HCT116 (cell line): Measurements from ENCODE around the gene RAPGEF6. TPM values are rescaled to one million over a fixed set of nuclear protein-coding genes. Genes with fewer than 3 reads are reported as not detected.

ENCODE experiments used
- ATAC-seq: fragments of 200-7000 bp; cut with Tn5 transposase; 2 replicates; pipeline ENCODE4 v1.9.1; 2020; ENCODE audit warnings: mild to moderate bottlenecking, moderate library complexity
- BruUV-seq: library from RNA; stranded (reverse); fragments of 400-500 nt; replicated peaks from 2 replicates; lab custom pipeline; 2021; lab: Mats Ljungman, UMichigan
- CTCF ChIA-PET: fragments of 300-600 bp; sonication (Branson Sonifier 250); formaldehyde crosslinking; loops from one replicate; lab custom pipeline; 2021; ENCODE audit warnings: antibody characterized with exemption; lab: Charles Lee
- POLR2A ChIA-PET: fragments of 300-600, 350-600 bp; sonication (Branson Sonifier 250); formaldehyde crosslinking; loops from one replicate; lab custom pipeline; 2021; ENCODE audit warnings: antibody characterized with exemption; lab: Charles Lee
- RAD21 ChIA-PET, 2 experiments: fragments of 300-600 bp; sonication (Branson Sonifier 250); formaldehyde crosslinking; loops; one replicate each; lab custom pipeline; 2023; ENCODE audit warnings: low total read pairs in 2 of 2; ENCODE audit not compliant: uncharacterized antibody in 2 of 2, unreplicated experiment in 2 of 2, low non-redundant PET in 1 of 2; lab: Charles Lee
- DNase-seq: peaks from one replicate; pipeline ENCODE4 v3.0.0-alpha.2; 2010; ENCODE audit warnings: low read depth, low spot score
- H2AFZ ChIP-seq: fragments of 200-600 bp; shearing (Covaris generic), sonication (generic); 2 replicates; pipeline ENCODE4 v1.6.1; 2017; ENCODE audit warnings: low read depth, mixed run types, mixed read lengths, antibody characterized with exemption, low read length; ENCODE audit not compliant: poor library complexity, severe bottlenecking
- H3K27ac ChIP-seq: 2 replicates; pipeline ENCODE4 v1.5.1; 2012; ENCODE audit warnings: low read depth, low read length
- H3K27me3 ChIP-seq: fragments of 200-600 bp; sonication (generic); 2 replicates; pipeline ENCODE4 v1.6.1; 2016; ENCODE audit warnings: mixed run types, low read length, mixed read lengths; ENCODE audit not compliant: insufficient read depth
- H3K36me3 ChIP-seq, 2 experiments: fragments of 200-500 bp in 1 of 2; fragments of 200-600 bp in 1 of 2; sonication (Bioruptor generic) in 1 of 2; sonication (generic) in 1 of 2; 2 replicates each; pipeline versions ENCODE4 v1.5.1 to v1.6.1; 2014 to 2016; ENCODE audit warnings: low read length in 2 of 2, inconsistent platforms in 1 of 2, mixed read lengths in 1 of 2, mixed run types in 1 of 2; ENCODE audit not compliant: insufficient read depth in 2 of 2, control insufficient read depth in 1 of 2
- H3K4me1 ChIP-seq, 2 experiments: fragments of 200-600 bp in 1 of 2; sonication (generic) in 1 of 2; 2 replicates each; pipeline versions ENCODE4 v1.5.1 to v1.6.1; 2012 to 2017; ENCODE audit warnings: low read length in 2 of 2, inconsistent platforms in 1 of 2, mild to moderate bottlenecking in 1 of 2, mixed read lengths in 1 of 2, mixed run types in 1 of 2, moderate library complexity in 1 of 2; ENCODE audit not compliant: insufficient read depth in 2 of 2, control insufficient read depth in 1 of 2
- H3K4me2 ChIP-seq: fragments of 200-600 bp; sonication (generic); 2 replicates; pipeline ENCODE4 v1.6.1; 2017; ENCODE audit warnings: mixed run types, low read length, mixed read lengths
- H3K4me3 ChIP-seq, 2 experiments: fragments of 200-600 bp in 1 of 2; sonication (generic) in 1 of 2; replicated peaks in 1 of 2; 2 replicates each; pipeline ENCODE4 v1.5.1; 2011 to 2016; ENCODE audit warnings: low read length in 2 of 2, control low read depth in 1 of 2, low read depth in 1 of 2, mild to moderate bottlenecking in 1 of 2, mixed read lengths in 1 of 2, mixed run types in 1 of 2
- H3K79me2 ChIP-seq: fragments of 200-600 bp; sonication (generic); 2 replicates; pipeline ENCODE4 v1.6.1; 2017; ENCODE audit warnings: mild to moderate bottlenecking, mixed run types, low read length, moderate library complexity, mixed read lengths; ENCODE audit not compliant: insufficient read depth
- H3K9ac ChIP-seq: fragments of 200-600 bp; sonication (generic); 2 replicates; pipeline ENCODE4 v1.6.1; 2016; ENCODE audit warnings: low read length, mixed read lengths
- H3K9me2 ChIP-seq: fragments of 200-600 bp; sonication (generic), shearing (Covaris generic); 2 replicates; pipeline ENCODE4 v1.6.1; 2017; ENCODE audit warnings: mixed run types, mild to moderate bottlenecking, moderate library complexity; ENCODE audit not compliant: insufficient read depth
- H3K9me3 ChIP-seq, 2 experiments: fragments of 200-500 bp in 1 of 2; fragments of 200-600 bp in 1 of 2; sonication (Bioruptor generic) in 1 of 2; sonication (generic) in 1 of 2; 2 replicates each; pipeline ENCODE4 v1.6.1; 2014 to 2017; ENCODE audit warnings: low read length in 2 of 2, mixed read lengths in 2 of 2, inconsistent platforms in 1 of 2, low read depth in 1 of 2, mild to moderate bottlenecking in 1 of 2, mixed run types in 1 of 2, moderate library complexity in 1 of 2; ENCODE audit not compliant: control insufficient read depth in 1 of 2, insufficient read depth in 1 of 2
- H4K20me1 ChIP-seq: fragments of 200-600 bp; sonication (generic), shearing (Covaris generic); 2 replicates; pipeline ENCODE4 v1.6.1; 2017; ENCODE audit warnings: mixed run types, mild to moderate bottlenecking, moderate library complexity; ENCODE audit not compliant: insufficient read depth
- CBX3 ChIP-seq: IDR thresholded peaks from 2 replicates; pipeline ENCODE4 v1.6.1; 2012; ENCODE audit warnings: low read depth
- CEBPB ChIP-seq: IDR thresholded peaks from 2 replicates; pipeline ENCODE4 v1.6.1; 2012; ENCODE audit warnings: low read depth
- EGR1 ChIP-seq: IDR thresholded peaks from 2 replicates; pipeline ENCODE4 v1.6.1; 2012; ENCODE audit warnings: low read depth
- ELF1 ChIP-seq: IDR thresholded peaks from 2 replicates; pipeline ENCODE4 v1.6.1; 2012; ENCODE audit warnings: low read depth, borderline replicate concordance
- EZH2 ChIP-seq: fragments of 200-600 bp; sonication (generic); IDR thresholded peaks from 2 replicates; pipeline ENCODE4 v1.6.1; 2017; ENCODE audit warnings: antibody characterized with exemption, mixed run types
- EZH2phosphoT487 ChIP-seq: fragments of 200-600 bp; IDR thresholded peaks from 2 replicates; pipeline ENCODE4 v1.6.1; 2018; ENCODE audit warnings: antibody characterized with exemption, borderline replicate concordance
- FOSL1 ChIP-seq: IDR thresholded peaks from 2 replicates; pipeline ENCODE4 v1.6.1; 2012; ENCODE audit warnings: low read depth
- POLR2A ChIP-seq: IDR thresholded peaks from 2 replicates; pipeline ENCODE4 v1.7.0; 2011; ENCODE audit warnings: borderline replicate concordance; ENCODE audit not compliant: insufficient read depth, insufficient read length; ENCODE audit errors: extremely low read depth
- POLR2AphosphoS5 ChIP-seq: IDR thresholded peaks from 2 replicates; pipeline ENCODE4 v1.6.1; 2011; ENCODE audit warnings: mild to moderate bottlenecking, low read depth, low read length, moderate library complexity
- RAD21 ChIP-seq: IDR thresholded peaks from 2 replicates; pipeline ENCODE4 v1.6.1; 2012; ENCODE audit warnings: low read depth, mild to moderate bottlenecking
- SP1 ChIP-seq: IDR thresholded peaks from 2 replicates; pipeline ENCODE4 v1.6.1; 2012; ENCODE audit warnings: low read depth
- SRF ChIP-seq: IDR thresholded peaks from 2 replicates; pipeline ENCODE4 v1.6.1; 2012; ENCODE audit warnings: low read depth
- ZFX ChIP-seq: fragments of 450-650 bp; IDR thresholded peaks from 2 replicates; pipeline ENCODE4 v1.6.1; 2017
- intact Hi-C: fragments of 100-400 bp; cut with micrococcal nuclease; formaldehyde crosslinking; loops from 2 replicates; pipeline ENCODE4 v1.10.0; 2022
- total RNA-seq: library from RNA; stranded (reverse); gene quantifications from one replicate; pipeline ENCODE4 v1.2.1, GENCODE V29; 2021; ENCODE audit not compliant: unreplicated experiment
- TF ChIP-seq, protein P1 (sequence below): IDR thresholded peaks from 2 replicates; pipeline ENCODE4 v1.6.1; 2011; ENCODE audit warnings: mild to moderate bottlenecking, low read length, moderate library complexity; ENCODE audit not compliant: insufficient replicate concordance; ENCODE audit errors: extremely low read depth
- TF ChIP-seq, protein P2 (sequence below): IDR thresholded peaks from 2 replicates; pipeline ENCODE4 v1.6.1; 2012; ENCODE audit warnings: low read depth
- TF ChIP-seq, protein P3 (sequence below): IDR thresholded peaks from 2 replicates; pipeline ENCODE4 v1.6.1; 2012
- TF ChIP-seq, protein P4 (sequence below): IDR thresholded peaks from 2 replicates; pipeline ENCODE4 v1.6.1; 2012
- TF ChIP-seq, protein P5 (sequence below), 3 experiments: fragments of 200-600 bp in 1 of 3; sonication (generic) in 1 of 3; IDR thresholded peaks in 2 of 3; conservative IDR thresholded peaks in 1 of 3; 2 replicates each; pipeline ENCODE4 v1.5.1; 2012 to 2017; ENCODE audit warnings: low read depth in 2 of 3, low read length in 2 of 3, antibody characterized with exemption in 1 of 3, borderline replicate concordance in 1 of 3, control low read depth in 1 of 3, mild to moderate bottlenecking in 1 of 3, mixed read lengths in 1 of 3, mixed run types in 1 of 3, moderate library complexity in 1 of 3; ENCODE audit not compliant: insufficient read depth in 1 of 3

Gene RAPGEF6
- total RNA-seq, 1 experiment from 2014 or later: 18.4 TPM

DNA sequence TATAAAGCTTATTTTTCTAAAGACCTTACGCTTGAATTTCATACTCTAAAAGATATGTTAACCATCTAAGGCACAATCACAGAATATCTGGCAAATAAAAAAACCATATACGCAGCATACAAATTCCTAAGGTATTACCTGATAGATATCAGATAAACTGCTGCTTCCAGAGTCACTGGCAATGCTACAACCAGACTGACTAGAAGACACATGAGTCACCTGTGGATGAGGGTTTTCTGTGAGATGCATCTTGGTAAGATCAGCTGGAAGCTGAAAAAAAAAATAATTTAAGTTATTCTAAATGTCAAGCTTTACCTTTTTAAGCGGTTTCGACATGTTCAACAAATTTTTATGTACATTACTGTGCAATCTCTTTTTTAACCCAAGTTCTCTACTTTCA, 113.8 kb downstream of the RAPGEF6 start:
- Histone ChIP-seq H3K36me3 (no peaks in the 10 kb centered on the region), H3K27ac (no peak overlapping the region), H3K4me2 (no peak overlapping the region), H3K9me2 (no peaks in the 10 kb centered on the region), H2AFZ (no peak overlapping the region), H3K9me3 (no peaks in the 10 kb centered on the region), H3K9ac (no peak overlapping the region), H4K20me1 (no peaks in the 10 kb centered on the region), H3K4me3 (no peak overlapping the region), H3K27me3 (no peaks in the 10 kb centered on the region), H3K4me1 (no peaks in the 10 kb centered on the region), H3K79me2 (peaks cover 8% of the 10 kb centered on the region; the same call in 1 of the 2 replicates)
- ChIA-PET RAD21 (no interaction called here), POLR2A (no interaction called here), CTCF (no interaction called here)
- intact Hi-C loops: no loop called here
- no TSS peak for BruUV-seq
- no peak for TF ChIP-seq CBX3
- no peak for TF ChIP-seq POLR2AphosphoS5
- TF ChIP-seq EZH2: no peak
- no peak for TF ChIP-seq ELF1
- TF ChIP-seq, protein P1, sequence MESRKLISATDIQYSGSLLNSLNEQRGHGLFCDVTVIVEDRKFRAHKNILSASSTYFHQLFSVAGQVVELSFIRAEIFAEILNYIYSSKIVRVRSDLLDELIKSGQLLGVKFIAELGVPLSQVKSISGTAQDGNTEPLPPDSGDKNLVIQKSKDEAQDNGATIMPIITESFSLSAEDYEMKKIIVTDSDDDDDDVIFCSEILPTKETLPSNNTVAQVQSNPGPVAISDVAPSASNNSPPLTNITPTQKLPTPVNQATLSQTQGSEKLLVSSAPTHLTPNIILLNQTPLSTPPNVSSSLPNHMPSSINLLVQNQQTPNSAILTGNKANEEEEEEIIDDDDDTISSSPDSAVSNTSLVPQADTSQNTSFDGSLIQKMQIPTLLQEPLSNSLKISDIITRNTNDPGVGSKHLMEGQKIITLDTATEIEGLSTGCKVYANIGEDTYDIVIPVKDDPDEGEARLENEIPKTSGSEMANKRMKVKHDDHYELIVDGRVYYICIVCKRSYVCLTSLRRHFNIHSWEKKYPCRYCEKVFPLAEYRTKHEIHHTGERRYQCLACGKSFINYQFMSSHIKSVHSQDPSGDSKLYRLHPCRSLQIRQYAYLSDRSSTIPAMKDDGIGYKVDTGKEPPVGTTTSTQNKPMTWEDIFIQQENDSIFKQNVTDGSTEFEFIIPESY: no peak
- TF ChIP-seq EZH2phosphoT487: no peak
- TF ChIP-seq RAD21: no peak
- TF ChIP-seq, protein P2, sequence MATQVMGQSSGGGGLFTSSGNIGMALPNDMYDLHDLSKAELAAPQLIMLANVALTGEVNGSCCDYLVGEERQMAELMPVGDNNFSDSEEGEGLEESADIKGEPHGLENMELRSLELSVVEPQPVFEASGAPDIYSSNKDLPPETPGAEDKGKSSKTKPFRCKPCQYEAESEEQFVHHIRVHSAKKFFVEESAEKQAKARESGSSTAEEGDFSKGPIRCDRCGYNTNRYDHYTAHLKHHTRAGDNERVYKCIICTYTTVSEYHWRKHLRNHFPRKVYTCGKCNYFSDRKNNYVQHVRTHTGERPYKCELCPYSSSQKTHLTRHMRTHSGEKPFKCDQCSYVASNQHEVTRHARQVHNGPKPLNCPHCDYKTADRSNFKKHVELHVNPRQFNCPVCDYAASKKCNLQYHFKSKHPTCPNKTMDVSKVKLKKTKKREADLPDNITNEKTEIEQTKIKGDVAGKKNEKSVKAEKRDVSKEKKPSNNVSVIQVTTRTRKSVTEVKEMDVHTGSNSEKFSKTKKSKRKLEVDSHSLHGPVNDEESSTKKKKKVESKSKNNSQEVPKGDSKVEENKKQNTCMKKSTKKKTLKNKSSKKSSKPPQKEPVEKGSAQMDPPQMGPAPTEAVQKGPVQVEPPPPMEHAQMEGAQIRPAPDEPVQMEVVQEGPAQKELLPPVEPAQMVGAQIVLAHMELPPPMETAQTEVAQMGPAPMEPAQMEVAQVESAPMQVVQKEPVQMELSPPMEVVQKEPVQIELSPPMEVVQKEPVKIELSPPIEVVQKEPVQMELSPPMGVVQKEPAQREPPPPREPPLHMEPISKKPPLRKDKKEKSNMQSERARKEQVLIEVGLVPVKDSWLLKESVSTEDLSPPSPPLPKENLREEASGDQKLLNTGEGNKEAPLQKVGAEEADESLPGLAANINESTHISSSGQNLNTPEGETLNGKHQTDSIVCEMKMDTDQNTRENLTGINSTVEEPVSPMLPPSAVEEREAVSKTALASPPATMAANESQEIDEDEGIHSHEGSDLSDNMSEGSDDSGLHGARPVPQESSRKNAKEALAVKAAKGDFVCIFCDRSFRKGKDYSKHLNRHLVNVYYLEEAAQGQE: no peak
- TF ChIP-seq EGR1: no peak
- no peak for TF ChIP-seq FOSL1
- TF ChIP-seq, protein P3, sequence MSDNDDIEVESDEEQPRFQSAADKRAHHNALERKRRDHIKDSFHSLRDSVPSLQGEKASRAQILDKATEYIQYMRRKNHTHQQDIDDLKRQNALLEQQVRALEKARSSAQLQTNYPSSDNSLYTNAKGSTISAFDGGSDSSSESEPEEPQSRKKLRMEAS: no peak
- TF ChIP-seq CEBPB: no peak
- TF ChIP-seq, protein P4, sequence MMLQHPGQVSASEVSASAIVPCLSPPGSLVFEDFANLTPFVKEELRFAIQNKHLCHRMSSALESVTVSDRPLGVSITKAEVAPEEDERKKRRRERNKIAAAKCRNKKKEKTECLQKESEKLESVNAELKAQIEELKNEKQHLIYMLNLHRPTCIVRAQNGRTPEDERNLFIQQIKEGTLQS: no peak
- TF ChIP-seq SRF: no peak
- TF ChIP-seq, protein P5, sequence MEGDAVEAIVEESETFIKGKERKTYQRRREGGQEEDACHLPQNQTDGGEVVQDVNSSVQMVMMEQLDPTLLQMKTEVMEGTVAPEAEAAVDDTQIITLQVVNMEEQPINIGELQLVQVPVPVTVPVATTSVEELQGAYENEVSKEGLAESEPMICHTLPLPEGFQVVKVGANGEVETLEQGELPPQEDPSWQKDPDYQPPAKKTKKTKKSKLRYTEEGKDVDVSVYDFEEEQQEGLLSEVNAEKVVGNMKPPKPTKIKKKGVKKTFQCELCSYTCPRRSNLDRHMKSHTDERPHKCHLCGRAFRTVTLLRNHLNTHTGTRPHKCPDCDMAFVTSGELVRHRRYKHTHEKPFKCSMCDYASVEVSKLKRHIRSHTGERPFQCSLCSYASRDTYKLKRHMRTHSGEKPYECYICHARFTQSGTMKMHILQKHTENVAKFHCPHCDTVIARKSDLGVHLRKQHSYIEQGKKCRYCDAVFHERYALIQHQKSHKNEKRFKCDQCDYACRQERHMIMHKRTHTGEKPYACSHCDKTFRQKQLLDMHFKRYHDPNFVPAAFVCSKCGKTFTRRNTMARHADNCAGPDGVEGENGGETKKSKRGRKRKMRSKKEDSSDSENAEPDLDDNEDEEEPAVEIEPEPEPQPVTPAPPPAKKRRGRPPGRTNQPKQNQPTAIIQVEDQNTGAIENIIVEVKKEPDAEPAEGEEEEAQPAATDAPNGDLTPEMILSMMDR (IDR thresholded peaks at IDR 0.05 in 2 of 3, conservative IDR thresholded peaks at IDR 0.05 in 1 of 3; ENCODE audit: borderline replicate concordance in 1 of 3, insufficient read depth in 1 of 3, low read depth in 2 of 3, low read length in 2 of 3): no peak
- no peak for TF ChIP-seq SP1
- no peak for TF ChIP-seq POLR2A
- no peak for TF ChIP-seq ZFX
- ATAC-seq: no peak
- DNase-seq: no peak
